GM19397 (cell line): Measurements from ENCODE around the gene ACKR1.
A peak's percentile ranks its signal among the peaks of the same experiment; 100 is the strongest.

ENCODE experiments used
- ATAC-seq: cut with Tn5 transposase; IDR thresholded peaks from one replicate; pipeline ENCODE4 v1.9.1; 2021; ENCODE audit warnings: mild to moderate bottlenecking, moderate library complexity; ENCODE audit not compliant: unreplicated experiment

Gene ACKR1

DNA sequence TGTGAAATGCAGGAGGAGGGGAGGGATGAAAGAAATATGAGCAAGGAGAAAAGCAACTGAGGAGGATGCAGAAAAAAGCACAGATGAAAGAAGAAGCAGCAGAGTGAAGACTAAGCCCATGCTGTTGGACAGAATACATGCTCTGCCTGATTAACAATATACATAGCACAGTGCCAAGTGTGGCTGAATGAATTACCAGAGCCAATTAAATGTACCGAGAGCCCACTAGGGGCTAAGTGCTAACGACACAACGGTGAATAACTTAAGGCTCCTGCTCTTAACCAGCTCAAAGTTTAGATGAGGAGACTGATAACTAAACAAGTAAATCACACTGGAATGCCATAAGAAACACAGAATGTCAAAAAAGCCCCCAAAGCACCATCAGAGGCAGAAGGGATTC, 17.6 kb upstream of the ACKR1 start:
- no peak for ATAC-seq

DNA sequence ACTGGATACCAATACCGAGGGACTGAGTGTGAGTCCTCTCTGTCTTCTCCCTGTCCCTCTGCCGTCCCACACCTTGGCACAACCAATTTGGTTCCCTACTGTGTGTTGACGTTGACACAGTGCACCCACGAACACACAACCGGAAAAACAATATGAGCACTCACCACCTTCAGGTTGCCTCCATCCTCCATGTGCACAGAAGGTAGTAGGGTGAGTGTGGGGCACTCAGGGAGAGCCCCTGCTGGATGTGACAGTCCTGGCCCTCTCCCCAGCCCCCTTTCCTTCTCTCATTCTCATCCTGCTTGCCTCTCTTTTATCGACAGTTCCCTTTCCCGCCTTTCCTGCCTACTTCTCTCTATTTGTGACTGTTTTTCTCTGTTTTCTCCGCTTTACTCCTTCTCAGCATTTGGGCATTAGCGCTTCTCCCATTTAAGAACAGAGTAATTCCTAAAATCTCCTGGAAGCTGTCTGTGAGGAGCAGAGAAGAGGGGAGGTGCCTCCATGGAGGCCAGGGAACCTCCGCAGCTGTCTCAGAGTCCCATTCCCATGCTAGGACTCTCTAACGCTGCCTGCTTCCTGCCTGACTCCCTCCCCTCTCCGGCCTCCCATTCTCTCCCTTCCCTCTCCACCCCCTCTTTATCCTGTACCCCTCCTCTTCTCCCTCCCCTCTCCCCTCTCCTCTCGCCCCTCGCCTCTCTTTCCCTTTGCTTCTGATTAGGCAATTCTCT, 16.9 kb upstream of the ACKR1 start:
- peak; percentile 11 for ATAC-seq

DNA sequence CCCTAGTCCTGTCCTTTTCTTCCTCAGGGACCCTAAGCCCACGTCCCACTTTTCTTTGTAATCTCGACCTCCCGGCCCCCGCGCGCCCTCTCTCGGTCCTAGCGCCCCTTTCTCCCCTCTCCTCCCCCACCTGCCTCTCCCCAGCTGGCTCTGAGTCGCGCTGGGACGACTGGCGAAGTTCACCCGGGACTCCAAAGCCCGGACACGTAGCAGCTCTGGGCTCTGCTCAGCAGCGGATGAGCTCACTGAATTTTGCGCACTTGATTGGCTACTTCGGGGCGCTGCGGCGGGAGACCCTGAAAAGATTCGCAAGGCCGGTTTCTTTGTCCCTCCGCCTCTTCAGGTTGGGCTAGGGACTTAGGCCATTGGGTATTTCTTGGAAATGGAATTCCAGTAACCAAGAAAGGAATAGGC, 16.3 kb upstream of the ACKR1 start:
- ATAC-seq = peak; percentile 92

DNA sequence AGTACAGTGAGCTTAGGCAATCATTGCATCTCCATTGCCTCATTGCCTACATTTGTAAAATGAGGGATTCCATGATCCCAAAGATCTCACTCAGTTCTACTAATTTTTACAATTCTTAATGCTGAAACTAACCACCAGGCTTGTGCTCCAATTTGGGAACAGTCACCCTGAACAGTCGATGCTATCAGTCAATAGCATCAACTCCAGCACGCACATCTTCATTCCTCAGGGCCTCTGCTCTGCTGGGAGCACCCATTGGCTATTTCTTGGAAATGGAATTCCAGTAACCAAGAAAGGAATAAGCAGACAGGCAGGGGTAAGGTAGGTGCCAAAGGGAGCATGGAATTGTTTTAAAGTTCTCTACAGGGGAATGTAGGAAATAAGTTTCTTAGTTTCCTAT, 14.2 kb upstream of the ACKR1 start:
- ATAC-seq = no peak

DNA sequence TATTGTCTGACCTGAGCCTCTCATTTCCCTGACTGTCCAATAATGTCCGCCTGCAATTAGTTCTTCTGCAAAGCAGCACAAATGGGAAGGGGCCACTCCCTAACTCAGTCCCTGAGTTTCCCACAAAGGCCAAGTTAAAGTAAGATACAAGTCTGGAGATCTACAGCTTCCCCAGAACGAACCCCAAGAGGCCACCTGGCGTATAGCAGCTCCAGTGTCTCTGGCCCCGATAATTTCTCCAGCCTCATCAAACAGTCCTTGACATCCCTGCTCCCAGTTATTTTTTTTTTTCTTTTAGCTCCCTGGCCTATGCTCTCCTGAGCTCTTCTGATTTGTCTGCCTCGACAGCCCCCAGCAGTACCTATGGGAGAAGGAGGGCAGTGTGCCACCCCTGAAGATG, 8.1 kb upstream of the ACKR1 start:
- no peak for ATAC-seq

DNA sequence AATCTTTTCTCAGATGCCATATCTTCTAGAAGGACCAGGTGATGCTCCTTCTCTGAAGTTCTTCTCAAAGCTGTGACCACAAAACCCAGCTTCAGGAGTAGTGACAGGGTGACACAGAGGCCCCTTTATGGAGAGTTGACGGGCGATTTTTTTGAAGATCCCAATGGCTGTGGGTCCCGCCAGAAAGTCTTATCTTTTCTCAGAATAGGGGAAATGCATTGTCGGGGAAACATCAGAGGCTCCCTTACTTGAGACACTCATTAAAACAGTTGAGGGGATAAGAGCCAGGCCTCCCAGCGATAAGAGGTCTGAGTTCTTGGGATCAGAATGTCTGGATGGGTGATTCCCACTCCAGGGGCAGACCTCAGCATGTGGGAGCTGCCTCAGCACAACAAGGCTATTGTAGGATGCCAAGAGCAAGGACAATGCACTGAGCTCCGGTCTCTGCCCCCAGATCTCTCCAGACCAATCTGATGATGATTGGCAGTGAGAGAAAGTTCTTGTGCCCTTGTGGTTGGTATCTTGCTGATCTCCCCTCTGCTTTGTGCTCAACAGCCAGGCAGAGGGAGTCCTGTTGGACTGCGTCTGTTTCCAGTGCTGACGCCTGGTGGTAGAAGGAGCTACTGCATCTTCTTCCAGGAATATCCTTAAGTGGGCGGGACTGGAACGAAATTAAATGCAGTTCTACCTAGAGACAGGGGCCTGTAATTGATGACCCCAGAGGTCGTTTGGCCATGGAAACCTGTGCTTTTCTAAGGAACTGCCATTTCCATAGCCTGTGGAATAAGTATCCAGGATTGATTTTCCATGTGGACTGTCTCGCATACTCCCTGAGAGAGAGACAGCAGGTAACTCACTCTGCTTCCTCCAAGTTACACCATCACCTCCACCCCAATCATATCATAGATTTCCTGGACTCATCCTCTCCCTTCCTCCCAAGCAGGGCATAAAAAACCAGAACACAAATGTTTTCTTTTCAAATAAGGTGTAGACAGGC, 6.8 kb upstream of the ACKR1 start:
- peak; percentile 92 for ATAC-seq

DNA sequence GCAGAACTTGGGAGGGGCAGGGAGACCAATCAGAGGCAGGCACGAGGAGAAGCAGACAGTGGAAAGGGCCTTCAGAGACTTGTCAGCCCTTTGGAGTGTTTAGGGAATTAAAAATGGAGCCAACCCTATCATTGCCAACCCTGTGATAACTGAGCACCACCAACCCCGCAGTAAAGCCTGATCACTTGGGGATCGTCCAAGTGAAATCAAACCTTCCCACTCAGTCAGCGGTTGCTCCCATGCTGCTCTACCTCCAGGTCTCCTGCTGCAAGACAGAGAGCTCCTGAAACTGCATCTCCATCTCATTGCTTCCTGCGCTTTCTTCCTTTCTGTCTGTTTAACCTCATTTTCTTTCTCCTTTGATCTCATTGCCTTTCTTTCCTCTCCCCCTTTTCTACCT, 4.8 kb upstream of the ACKR1 start:
- no peak for ATAC-seq

DNA sequence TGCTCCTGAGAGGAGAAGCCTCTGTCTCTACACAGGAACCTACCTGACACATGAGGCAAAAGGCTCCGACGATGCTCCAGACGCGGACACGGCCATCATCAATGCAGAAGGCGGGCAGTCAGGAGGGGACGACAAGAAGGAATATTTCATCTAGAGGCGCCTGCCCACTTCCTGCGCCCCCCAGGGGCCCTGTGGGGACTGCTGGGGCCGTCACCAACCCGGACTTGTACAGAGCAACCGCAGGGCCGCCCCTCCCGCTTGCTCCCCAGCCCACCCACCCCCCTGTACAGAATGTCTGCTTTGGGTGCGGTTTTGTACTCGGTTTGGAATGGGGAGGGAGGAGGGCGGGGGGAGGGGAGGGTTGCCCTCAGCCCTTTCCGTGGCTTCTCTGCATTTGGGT, 3.9 kb upstream of the ACKR1 start:
- no peak for ATAC-seq

DNA sequence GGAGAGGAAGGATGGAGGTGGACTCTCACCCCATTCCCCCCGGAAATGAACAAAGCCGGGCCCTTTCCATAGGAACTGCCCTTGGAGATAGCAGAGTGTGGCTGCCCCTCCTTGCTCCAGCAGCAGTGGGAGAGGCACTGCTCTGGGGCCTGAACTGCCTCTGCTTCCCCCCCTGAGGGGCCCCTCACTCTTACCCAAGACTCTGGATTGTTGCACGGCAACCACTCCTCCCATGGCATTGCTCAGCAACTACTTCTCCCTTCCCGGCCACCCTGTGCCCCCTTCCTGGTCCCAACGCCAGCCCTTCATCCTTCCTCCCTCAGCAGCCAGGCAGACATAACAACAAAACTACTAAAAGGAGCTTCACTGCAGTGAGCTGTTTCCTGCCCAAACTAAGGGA, 3.0 kb upstream of the ACKR1 start:
- ATAC-seq = no peak

DNA sequence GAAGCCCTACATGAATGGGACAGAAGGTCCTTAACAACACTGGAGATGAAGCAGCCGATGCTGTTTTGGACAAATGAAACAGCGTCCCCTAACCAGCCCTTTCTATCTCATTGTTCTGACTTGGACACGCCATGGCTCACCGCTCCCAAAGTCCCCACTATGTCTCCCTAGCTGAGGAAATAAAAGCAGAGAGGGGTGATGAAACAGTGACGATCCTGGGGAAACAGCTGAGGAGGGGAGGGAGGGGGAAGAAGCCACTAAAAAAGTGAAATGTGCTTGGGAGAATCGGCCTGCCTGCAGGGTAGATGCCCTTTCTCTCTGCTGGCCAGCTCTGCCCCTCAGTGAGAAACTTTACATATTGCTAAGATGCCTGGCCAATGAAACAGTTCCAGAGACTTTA, 1.1 kb upstream of the ACKR1 start:
- ATAC-seq = no peak

DNA sequence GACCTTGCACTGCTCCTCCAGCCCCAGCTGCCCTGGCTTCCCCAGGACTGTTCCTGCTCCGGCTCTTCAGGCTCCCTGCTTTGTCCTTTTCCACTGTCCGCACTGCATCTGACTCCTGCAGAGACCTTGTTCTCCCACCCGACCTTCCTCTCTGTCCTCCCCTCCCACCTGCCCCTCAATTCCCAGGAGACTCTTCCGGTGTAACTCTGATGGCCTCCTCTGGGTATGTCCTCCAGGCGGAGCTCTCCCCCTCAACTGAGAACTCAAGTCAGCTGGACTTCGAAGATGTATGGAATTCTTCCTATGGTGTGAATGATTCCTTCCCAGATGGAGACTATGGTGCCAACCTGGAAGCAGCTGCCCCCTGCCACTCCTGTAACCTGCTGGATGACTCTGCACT, 550 bp downstream of the ACKR1 start:
- no peak for ATAC-seq

DNA sequence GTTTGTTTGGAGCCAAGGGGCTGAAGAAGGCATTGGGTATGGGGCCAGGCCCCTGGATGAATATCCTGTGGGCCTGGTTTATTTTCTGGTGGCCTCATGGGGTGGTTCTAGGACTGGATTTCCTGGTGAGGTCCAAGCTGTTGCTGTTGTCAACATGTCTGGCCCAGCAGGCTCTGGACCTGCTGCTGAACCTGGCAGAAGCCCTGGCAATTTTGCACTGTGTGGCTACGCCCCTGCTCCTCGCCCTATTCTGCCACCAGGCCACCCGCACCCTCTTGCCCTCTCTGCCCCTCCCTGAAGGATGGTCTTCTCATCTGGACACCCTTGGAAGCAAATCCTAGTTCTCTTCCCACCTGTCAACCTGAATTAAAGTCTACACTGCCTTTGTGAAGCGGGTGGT, 1.4 kb downstream of the ACKR1 start:
- no peak for ATAC-seq

DNA sequence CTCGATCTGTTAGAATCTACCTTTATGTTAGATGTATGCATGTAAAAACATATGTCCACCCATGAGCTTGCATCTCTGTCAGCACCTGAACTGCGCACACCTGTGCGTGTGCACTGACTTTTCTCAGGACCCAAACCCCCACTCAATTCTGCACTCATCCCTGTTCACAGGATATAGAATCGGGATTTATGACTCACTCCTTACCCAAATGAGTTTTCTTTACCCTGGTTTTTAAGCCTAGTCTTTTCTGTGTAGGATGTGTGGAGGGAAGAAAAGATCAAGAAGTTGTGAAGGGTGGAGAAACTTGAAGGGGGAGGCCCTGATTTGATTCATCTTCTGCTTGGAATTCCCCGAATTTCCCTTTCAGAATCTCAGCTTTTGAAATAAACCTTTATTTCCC, 2.4 kb downstream of the ACKR1 start:
- ATAC-seq = no peak

DNA sequence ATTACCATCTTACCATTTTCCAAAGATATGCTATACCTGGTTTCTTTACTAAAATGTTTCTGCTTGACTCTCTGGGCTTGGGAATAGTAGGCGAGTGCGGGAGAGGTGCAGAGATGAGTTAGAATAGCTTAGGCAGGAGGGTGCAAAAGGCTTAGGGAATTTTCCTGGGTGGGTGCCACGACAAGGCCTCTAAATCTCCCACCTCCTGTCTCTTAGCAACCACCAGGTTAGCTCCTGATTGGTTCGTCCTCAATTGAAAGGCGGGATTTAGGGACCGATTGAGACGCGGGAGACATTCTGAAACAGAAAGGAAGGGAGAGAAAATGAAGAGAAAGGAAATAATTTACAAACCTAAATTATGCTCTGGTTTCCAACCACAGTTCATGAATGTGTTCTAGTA, 3.1 kb downstream of the ACKR1 start:
- no peak for ATAC-seq

DNA sequence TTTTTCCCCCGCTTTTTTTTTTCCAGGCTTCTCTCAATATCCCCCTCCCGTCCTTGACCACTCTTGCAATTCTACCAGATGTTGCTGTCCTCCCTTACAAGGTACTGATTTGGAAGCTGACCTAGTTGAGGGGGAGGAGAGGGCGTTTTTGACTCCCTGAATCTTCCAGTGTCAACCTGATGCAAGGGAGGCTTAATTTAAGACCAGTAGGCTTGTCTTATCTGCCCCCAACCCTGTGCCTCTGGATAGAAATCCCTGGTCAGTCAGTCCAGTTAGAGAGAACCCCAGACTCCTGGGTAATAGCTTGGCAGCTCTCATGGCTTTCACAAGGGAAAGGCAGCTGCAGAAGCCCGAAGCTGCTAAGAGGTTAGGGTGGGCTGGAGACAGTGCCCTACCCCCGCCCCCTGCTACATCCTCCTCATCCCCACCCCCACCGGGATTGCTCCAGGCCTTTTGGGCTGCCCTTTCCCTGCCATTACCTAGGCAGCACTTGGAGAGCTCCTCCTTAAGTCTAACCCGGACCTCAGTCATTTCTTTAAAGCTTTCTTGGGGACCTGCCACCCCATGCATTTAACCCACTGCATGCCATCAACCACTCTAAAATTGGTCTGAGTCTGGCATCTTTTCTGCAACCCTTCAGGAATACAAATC, 3.6 kb downstream of the ACKR1 start:
- no peak for ATAC-seq

DNA sequence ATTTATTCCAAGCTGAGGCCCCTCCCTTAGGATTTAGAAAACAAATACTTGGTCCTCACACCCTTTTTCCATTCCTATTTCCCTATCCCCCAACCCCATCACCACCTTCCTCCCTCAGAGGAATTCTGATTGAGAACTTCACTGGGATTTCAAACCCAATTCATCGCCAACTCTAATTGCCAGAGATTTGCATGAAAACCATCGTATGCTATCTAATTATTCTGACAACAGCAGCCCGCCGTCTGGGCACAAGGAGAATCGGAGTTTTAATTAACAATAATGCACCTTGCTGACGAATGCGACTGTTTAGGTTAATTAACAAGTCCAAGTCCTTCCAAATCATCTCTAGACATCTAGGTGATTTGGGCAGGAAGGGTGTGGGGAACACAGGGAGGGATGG, 4.4 kb downstream of the ACKR1 start:
- ATAC-seq = no peak

DNA sequence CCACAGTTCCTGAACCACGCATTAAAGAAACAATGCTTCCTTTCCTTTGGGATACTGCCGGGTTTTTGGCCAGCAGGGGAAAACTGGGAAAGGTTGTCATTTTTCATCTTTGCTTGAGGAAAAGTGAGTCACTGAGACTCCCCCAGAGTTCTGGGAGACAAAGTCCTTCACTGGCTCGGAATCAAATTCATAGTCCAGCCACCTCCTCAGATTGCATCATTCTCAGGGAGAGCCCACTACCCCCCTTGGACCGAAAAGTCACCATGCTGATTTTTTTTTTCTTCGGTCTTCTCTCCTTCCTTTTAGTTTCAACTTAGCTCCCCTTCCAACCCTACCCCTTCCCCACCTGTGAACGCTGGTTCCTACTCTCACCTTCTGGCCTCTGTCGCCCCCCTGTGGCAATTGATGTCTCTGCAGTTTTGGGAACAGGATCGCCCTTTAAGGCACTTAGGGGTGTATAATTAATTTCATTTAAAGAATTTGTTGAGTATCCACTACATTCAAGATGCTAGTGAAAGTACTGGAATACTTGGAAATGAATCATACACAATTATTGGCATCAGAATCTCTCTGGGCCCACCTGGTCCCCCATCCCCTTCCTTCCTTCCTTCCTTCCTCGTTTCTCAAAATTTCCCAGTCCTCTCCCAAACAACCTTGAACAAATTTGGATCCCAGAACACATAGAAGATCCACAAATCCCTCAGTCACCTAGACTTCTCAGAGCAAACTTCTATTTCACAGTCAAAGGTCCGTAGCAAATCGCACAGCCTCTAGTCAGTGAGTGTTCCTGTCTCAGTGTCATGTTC, 6.9 kb downstream of the ACKR1 start:
- ATAC-seq = no peak

DNA sequence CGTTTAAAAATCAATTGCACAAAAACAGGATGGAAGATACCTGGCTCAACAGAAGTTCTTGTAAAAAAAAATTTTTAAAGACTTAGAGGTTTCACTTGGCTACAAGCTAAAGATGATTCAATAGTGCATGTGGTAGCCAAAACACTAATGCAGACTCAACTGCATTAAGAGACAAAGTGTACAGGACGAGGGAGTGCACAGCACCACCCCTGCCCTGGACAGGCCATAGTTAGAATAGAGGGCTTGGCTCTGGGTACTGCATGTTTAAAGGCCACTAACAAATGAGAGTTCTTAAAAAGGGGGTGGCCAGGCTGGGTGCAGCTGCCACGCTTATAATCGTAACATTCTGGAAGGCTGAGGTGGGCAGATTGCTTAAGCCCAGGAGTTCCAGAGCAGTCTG, 7.9 kb downstream of the ACKR1 start:
- no peak for ATAC-seq

DNA sequence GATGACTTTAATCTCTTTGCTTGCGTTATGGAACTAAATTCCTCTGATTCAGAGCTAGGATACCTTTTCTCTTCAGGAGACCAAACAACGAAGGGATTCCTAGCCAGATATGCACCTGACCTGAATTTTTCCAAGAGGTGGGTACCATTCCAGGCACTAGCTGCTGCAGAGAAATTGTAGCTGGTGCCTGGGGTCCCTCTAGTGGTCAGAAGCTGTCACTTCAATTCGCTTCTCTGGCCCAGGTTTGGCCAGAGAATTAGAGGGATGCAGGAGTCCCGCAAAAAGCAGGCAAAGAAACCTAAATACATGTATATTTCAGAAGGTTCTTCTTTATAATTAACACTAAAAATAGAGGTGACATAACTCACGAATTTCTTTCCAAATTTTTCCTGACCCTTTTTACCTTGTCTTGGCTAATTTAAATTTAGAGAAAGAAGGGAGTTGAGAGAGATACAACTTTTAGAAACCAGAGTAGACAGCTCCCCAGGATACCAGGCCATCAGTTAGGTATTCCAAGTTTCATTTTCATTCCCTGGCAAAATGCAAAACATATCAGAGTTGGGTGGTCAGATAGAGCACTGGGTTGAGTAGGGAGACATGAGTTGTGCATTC, 9.6 kb downstream of the ACKR1 start:
- no peak for ATAC-seq
